WTC11 (cell line): ENCODE data around the gene NCBP3.

Experiments
- CREM ChIP-seq: sonication (generic); formaldehyde crosslinking; IDR thresholded peaks from 2 replicates; pipeline ENCODE4 v1.8.1; 2022; ENCODE audit warnings: mild to moderate bottlenecking, missing genetic modification reagents, moderate library complexity
- ELF4 ChIP-seq: sonication (generic); formaldehyde crosslinking; IDR thresholded peaks from 2 replicates; pipeline ENCODE4 v1.8.1; 2022; ENCODE audit warnings: low read depth, mild to moderate bottlenecking, moderate library complexity, missing genetic modification reagents
- GTF2I ChIP-seq: fragments of 250-450 bp; sonication (Bioruptor Pico); conservative IDR thresholded peaks from 2 replicates; pipeline ENCODE4 v1.4.0; 2021; ENCODE audit warnings: mild to moderate bottlenecking
- KAT7 ChIP-seq: sonication (generic); formaldehyde crosslinking; IDR thresholded peaks from 2 replicates; pipeline ENCODE4 v1.8.1; 2023; ENCODE audit warnings: missing genetic modification reagents, mild to moderate bottlenecking, borderline replicate concordance
- NR3C1 ChIP-seq: sonication (generic); formaldehyde crosslinking; conservative IDR thresholded peaks from 2 replicates; pipeline ENCODE4 v1.8.1; 2023; ENCODE audit warnings: low read depth, mild to moderate bottlenecking, missing genetic modification reagents
- RELA ChIP-seq: sonication (generic); formaldehyde crosslinking; IDR thresholded peaks from 2 replicates; pipeline ENCODE4 v1.8.1; 2022; ENCODE audit warnings: missing genetic modification reagents, mild to moderate bottlenecking, borderline replicate concordance
- TCF7 ChIP-seq: sonication (generic); formaldehyde crosslinking; IDR thresholded peaks from 2 replicates; pipeline ENCODE4 v1.8.0; 2022; ENCODE audit warnings: mild to moderate bottlenecking, low read depth, missing genetic modification reagents, moderate library complexity
- TEAD4 ChIP-seq: sonication (generic); formaldehyde crosslinking; IDR thresholded peaks from 2 replicates; pipeline ENCODE4 v1.8.0; 2022; ENCODE audit warnings: mild to moderate bottlenecking, missing genetic modification reagents
- TP53 ChIP-seq: sonication (generic); formaldehyde crosslinking; IDR thresholded peaks from 2 replicates; pipeline ENCODE4 v1.8.1; 2023; ENCODE audit warnings: mild to moderate bottlenecking, missing genetic modification reagents
- TF ChIP-seq, protein P1 (sequence below): fragments of 200-600 bp; IDR thresholded peaks from 2 replicates; pipeline ENCODE4 v1.8.0; 2022; ENCODE audit warnings: antibody characterized with exemption
- TF ChIP-seq, protein P2 (sequence below): sonication (generic); formaldehyde crosslinking; IDR thresholded peaks from 2 replicates; pipeline ENCODE4 v1.8.0; 2022; ENCODE audit warnings: mild to moderate bottlenecking, missing genetic modification reagents
- TF ChIP-seq, protein P3 (sequence below): sonication (generic); formaldehyde crosslinking; IDR thresholded peaks from 2 replicates; pipeline ENCODE4 v1.8.0; 2022; ENCODE audit warnings: mild to moderate bottlenecking, missing genetic modification reagents
- TF ChIP-seq, protein P4 (sequence below): sonication (generic); formaldehyde crosslinking; conservative IDR thresholded peaks from 2 replicates; pipeline ENCODE4 v1.8.1; 2022; ENCODE audit warnings: mild to moderate bottlenecking, missing genetic modification reagents

DNA sequence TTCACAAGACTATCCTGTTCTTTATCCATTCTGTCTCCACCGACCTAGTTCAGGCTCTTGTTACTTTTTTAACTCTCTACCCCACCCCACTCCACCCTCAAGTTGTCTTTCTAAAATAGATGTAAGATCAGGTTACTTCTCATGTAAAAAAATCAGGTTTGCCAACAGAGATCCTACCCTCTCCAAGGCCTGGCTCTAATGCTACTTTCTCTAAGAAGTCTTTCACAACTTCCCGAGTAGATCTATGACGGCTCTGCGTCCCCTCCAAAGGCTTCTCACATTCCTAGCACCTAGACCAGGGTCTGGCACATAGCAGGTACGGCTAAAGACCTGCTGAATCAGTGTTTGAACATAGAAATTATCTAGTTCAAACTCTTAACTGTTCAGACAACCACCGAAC lies 30.9 kb downstream of the NCBP3 start:
- TF ChIP-seq, protein P1, sequence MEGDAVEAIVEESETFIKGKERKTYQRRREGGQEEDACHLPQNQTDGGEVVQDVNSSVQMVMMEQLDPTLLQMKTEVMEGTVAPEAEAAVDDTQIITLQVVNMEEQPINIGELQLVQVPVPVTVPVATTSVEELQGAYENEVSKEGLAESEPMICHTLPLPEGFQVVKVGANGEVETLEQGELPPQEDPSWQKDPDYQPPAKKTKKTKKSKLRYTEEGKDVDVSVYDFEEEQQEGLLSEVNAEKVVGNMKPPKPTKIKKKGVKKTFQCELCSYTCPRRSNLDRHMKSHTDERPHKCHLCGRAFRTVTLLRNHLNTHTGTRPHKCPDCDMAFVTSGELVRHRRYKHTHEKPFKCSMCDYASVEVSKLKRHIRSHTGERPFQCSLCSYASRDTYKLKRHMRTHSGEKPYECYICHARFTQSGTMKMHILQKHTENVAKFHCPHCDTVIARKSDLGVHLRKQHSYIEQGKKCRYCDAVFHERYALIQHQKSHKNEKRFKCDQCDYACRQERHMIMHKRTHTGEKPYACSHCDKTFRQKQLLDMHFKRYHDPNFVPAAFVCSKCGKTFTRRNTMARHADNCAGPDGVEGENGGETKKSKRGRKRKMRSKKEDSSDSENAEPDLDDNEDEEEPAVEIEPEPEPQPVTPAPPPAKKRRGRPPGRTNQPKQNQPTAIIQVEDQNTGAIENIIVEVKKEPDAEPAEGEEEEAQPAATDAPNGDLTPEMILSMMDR, result no peak
- TF ChIP-seq ELF4 (CRISPR knock-in tag) (no peak), CREM (CRISPR knock-in tag) (no peak), NR3C1 (CRISPR knock-in tag) (no peak), TEAD4 (CRISPR knock-in tag) (no peak), GTF2I (CRISPR knock-in tag) (no peak), TCF7 (CRISPR knock-in tag) (no peak), RELA (CRISPR knock-in tag) (no peak), KAT7 (no peak), TP53 (CRISPR knock-in tag) (no peak)
- TF ChIP-seq, protein P2, sequence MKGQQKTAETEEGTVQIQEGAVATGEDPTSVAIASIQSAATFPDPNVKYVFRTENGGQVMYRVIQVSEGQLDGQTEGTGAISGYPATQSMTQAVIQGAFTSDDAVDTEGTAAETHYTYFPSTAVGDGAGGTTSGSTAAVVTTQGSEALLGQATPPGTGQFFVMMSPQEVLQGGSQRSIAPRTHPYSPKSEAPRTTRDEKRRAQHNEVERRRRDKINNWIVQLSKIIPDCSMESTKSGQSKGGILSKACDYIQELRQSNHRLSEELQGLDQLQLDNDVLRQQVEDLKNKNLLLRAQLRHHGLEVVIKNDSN (CRISPR knock-in tag), result no peak
- TF ChIP-seq, protein P3, sequence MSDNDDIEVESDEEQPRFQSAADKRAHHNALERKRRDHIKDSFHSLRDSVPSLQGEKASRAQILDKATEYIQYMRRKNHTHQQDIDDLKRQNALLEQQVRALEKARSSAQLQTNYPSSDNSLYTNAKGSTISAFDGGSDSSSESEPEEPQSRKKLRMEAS, result no peak
- TF ChIP-seq, protein P4, sequence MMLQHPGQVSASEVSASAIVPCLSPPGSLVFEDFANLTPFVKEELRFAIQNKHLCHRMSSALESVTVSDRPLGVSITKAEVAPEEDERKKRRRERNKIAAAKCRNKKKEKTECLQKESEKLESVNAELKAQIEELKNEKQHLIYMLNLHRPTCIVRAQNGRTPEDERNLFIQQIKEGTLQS (CRISPR knock-in tag), result no peak
